DMS53 treated with DMSO at 0.1 percent for 48 hours (cell line): Measurements from ENCODE around the gene MTMR12.
A peak's percentile ranks its signal among the peaks of the same experiment; 100 is the strongest.
"Not testable (repeated sequence)": the region's sequence is repeated elsewhere in the genome, so short reads cannot be mapped to it uniquely, and the experiment has no call there.

ENCODE experiments used
- DNase-seq: peaks from one replicate; lab custom pipeline; 2025; ENCODE audit not compliant: unreplicated experiment; lab: John Stamatoyannopoulos, UW

The MTMR12 gene

GRCh38 chr5:32233220-32233695 lies 79.5 kb downstream of the MTMR12 start:
- no peak for DNase-seq

GRCh38 chr5:32232441-32233219 lies 80.1 kb downstream of the MTMR12 start:
- DNase-seq = peak; percentile 16

GRCh38 chr5:32231929-32232328 lies 80.8 kb downstream of the MTMR12 start:
- no peak for DNase-seq

- DNase-seq = no peak
These were observed 81.5 kb downstream of the MTMR12 start for GRCh38 chr5:32231241-32231640.

- no peak for DNase-seq
These were observed 82.2 kb downstream of the MTMR12 start for GRCh38 chr5:32230356-32231099.

- no peak for DNase-seq
These were observed 83.2 kb downstream of the MTMR12 start for GRCh38 chr5:32229586-32229985.

GRCh38 chr5:32228816-32229215 lies 83.9 kb downstream of the MTMR12 start:
- DNase-seq = no peak

- no peak for DNase-seq
These were observed 87.3 kb downstream of the MTMR12 start for GRCh38 chr5:32225445-32225844.

- no peak for DNase-seq
These were observed 88.6 kb downstream of the MTMR12 start for GRCh38 chr5:32223972-32224609.

- no peak for DNase-seq
These were observed 89.8 kb downstream of the MTMR12 start for GRCh38 chr5:32222723-32223470.

- no peak for DNase-seq
These were observed 94.8 kb downstream of the MTMR12 start for GRCh38 chr5:32217886-32218396.

- DNase-seq = not testable (repeated sequence)
These were observed 98.4 kb downstream of the MTMR12 start for GRCh38 chr5:32214344-32214743.

- no peak for DNase-seq
These were observed 102.6 kb downstream of the MTMR12 start for GRCh38 chr5:32210151-32210550.

GRCh38 chr5:32208837-32209236 lies 103.9 kb downstream of the MTMR12 start:
- not testable (repeated sequence) for DNase-seq

GRCh38 chr5:32207355-32207634 lies 105.4 kb downstream of the MTMR12 start:
- DNase-seq = no peak

GRCh38 chr5:32206509-32207354 lies 106.0 kb downstream of the MTMR12 start:
- DNase-seq = no peak

GRCh38 chr5:32206053-32206452 lies 106.7 kb downstream of the MTMR12 start:
- DNase-seq = no peak

GRCh38 chr5:32202394-32202793 lies 110.3 kb downstream of the MTMR12 start:
- DNase-seq = no peak

- DNase-seq = no peak
These were observed 111.5 kb downstream of the MTMR12 start for GRCh38 chr5:32201122-32201753.

GRCh38 chr5:32197032-32197431 lies 115.7 kb downstream of the MTMR12 start:
- DNase-seq = no peak
